HFFc6 (cell line): ENCODE results near the gene HMX2. TPM values are rescaled to one million over a fixed set of nuclear protein-coding genes. Genes with fewer than 3 reads are reported as not detected.

Experiments
- DNase-seq: peaks from one replicate; pipeline ENCODE4 v3.0.0-alpha.2; 2018
- H3K27ac Mint-ChIP-seq: 2 replicates; pipeline ENCODE4 v1.8.0; 2020; ENCODE audit warnings: mild to moderate bottlenecking, mixed read lengths
- H3K27me3 Mint-ChIP-seq: 2 replicates; pipeline ENCODE4 v1.8.0; 2021; ENCODE audit warnings: mild to moderate bottlenecking, moderate library complexity, mixed read lengths; ENCODE audit not compliant: insufficient read depth
- H3K36me3 Mint-ChIP-seq: 2 replicates; pipeline ENCODE4 v1.8.0; 2021; ENCODE audit warnings: low read depth, mixed read lengths
- H3K4me1 Mint-ChIP-seq: 2 replicates; pipeline ENCODE4 v1.8.0; 2020; ENCODE audit warnings: low read depth, mixed read lengths
- H3K4me3 Mint-ChIP-seq: 2 replicates; pipeline ENCODE4 v1.8.0; 2020; ENCODE audit warnings: mild to moderate bottlenecking, moderate library complexity, mixed read lengths
- H3K9me3 Mint-ChIP-seq: 2 replicates; pipeline ENCODE4 v1.8.0; 2020; ENCODE audit warnings: mild to moderate bottlenecking, mixed read lengths
- CTCF ChIP-seq: fragments of 200-600 bp; sonication (generic); IDR thresholded peaks from 2 replicates; pipeline ENCODE4 v1.5.0; 2021; ENCODE audit warnings: antibody characterized with exemption, mild to moderate bottlenecking
- total RNA-seq, 6 experiments: library from RNA; stranded (reverse); fragmentation: NEBNext Ultra II Directional; extraction: Animal tissue kit (Norgen Biotek cat#: 25700); gene quantifications; 2 replicates in 1 of 6; 3 replicates in 5 of 6; pipeline ENCODE4 v1.2.3, GENCODE V29; 2021

Gene HMX2
- total RNA-seq, 6 experiments from 2014 or later = not detected

- peak; percentile 93 for TF ChIP-seq CTCF
Measured at GRCh38 chr10:123132576-123133477, 15.1 kb upstream of the HMX2 start.

GRCh38 chr10:123133541-123134342 is 14.2 kb upstream of the HMX2 start:
- no peak for TF ChIP-seq CTCF
- no peak for DNase-seq
- Mint-ChIP-seq H3K36me3 (no peaks in the 10 kb centered on the region), H3K4me3 (peak overlapping the region; percentile 42; the same call in 1 of the 2 replicates), H3K27ac (no peak overlapping the region), H3K27me3 (peaks cover 57% of the 10 kb centered on the region), H3K4me1 (peaks cover 20% of the 10 kb centered on the region), H3K9me3 (no peaks in the 10 kb centered on the region)

More at GRCh38 chr10:123132576-123133477, 15.1 kb upstream of the HMX2 start:
- Mint-ChIP-seq H3K27me3 (peaks cover 53% of the 10 kb centered on the region), H3K36me3 (no peaks in the 10 kb centered on the region), H3K4me1 (peaks cover 20% of the 10 kb centered on the region), H3K27ac (no peak overlapping the region), H3K9me3 (no peaks in the 10 kb centered on the region), H3K4me3 (peak overlapping the region; percentile 72)
- DNase-seq = peak; percentile 54

GRCh38 chr10:123134343-123134914 is 13.5 kb upstream of the HMX2 start:
- Mint-ChIP-seq H3K9me3 (no peaks in the 10 kb centered on the region), H3K4me3 (peak overlapping the region; percentile 42; the same call in 1 of the 2 replicates), H3K27ac (no peak overlapping the region), H3K36me3 (no peaks in the 10 kb centered on the region), H3K4me1 (peaks cover 21% of the 10 kb centered on the region), H3K27me3 (peaks cover 64% of the 10 kb centered on the region)
- no peak for TF ChIP-seq CTCF
- DNase-seq = no peak

GRCh38 chr10:123134915-123135414 is 13.0 kb upstream of the HMX2 start:
- no peak for TF ChIP-seq CTCF
- Mint-ChIP-seq H3K4me1 (peaks cover 23% of the 10 kb centered on the region), H3K4me3 (no peak overlapping the region), H3K9me3 (no peaks in the 10 kb centered on the region), H3K27ac (no peak overlapping the region), H3K36me3 (no peaks in the 10 kb centered on the region), H3K27me3 (peaks cover 69% of the 10 kb centered on the region)
- no peak for DNase-seq

GRCh38 chr10:123135415-123136141 is 12.4 kb upstream of the HMX2 start, which contains the start of gene HMX3:
Gene HMX3 (plus strand): TSS chr10:123135970. CDS start chr10:123136051, 81 bp downstream.
- no peak within 1 kb of the TSS; the same call in 1 of the 2 replicates for H3K4me3 Mint-ChIP-seq
- no peaks in the 10 kb centered on the region for H3K36me3 Mint-ChIP-seq
- DNase-seq = no peak
- no peak within 1 kb of the TSS for H3K27ac Mint-ChIP-seq
- H3K9me3 Mint-ChIP-seq = no peaks in the 10 kb centered on the region
- peaks cover 23% of the 10 kb centered on the region for H3K4me1 Mint-ChIP-seq
- TF ChIP-seq CTCF = no peak
- peaks cover 72% of the 10 kb centered on the region for H3K27me3 Mint-ChIP-seq
